Keratinocyte (primary cell): ENCODE measurements around the gene RHEX.
A peak's percentile ranks its signal among the peaks of the same experiment; 100 is the strongest.

ENCODE experiments used
- CTCF ChIP-seq, 3 experiments: IDR thresholded peaks in 1 of 3; conservative IDR thresholded peaks in 1 of 3; optimal IDR thresholded peaks in 1 of 3; 2 replicates in 2 of 3; 3 replicates in 1 of 3; pipeline versions ENCODE3 to v1.5.1; 2011; ENCODE audit warnings: low read length in 3 of 3, mild to moderate bottlenecking in 3 of 3, moderate library complexity in 2 of 3, control low read depth in 1 of 3, inconsistent platforms in 1 of 3; ENCODE audit not compliant: insufficient read depth in 2 of 3; ENCODE audit errors: extremely low read depth in 1 of 3
- EZH2 ChIP-seq: IDR thresholded peaks from one replicate; pipeline ENCODE4 v1.6.1; 2012; ENCODE audit warnings: inconsistent platforms, mild to moderate bottlenecking, low read length, moderate library complexity

- TF ChIP-seq CTCF (optimal IDR thresholded peaks at IDR 0.05 in 1 of 3, IDR thresholded peaks at IDR 0.05 in 1 of 3, conservative IDR thresholded peaks at IDR 0.05 in 1 of 3; ENCODE audit: extremely low read depth in 1 of 3, insufficient read depth in 2 of 3, low read length in 3 of 3), result peak; percentile 90 to 98 (median 97)
- no peak for TF ChIP-seq EZH2
Observed at GRCh38 chr1:206030714-206031113, 22.3 kb upstream of the RHEX start.
